ENCODE data around the gene RALB. TPM values are rescaled to one million over a fixed set of nuclear protein-coding genes. Genes with fewer than 3 reads are reported as not detected.

Gene RALB
- total and polyA plus RNA-seq, 2 of the 4 experiments (the other 2 are of a cell fraction), result 53.6 to 54.7 TPM

GRCh38 chr2:120341977-120342376 is 89.3 kb downstream of the RALB start:
- Histone ChIP-seq H3K14ac (replicated peaks; ENCODE audit: low read depth, low read length) (no peak overlapping the region), H3K27ac (ENCODE audit: insufficient read depth, low read length) (no peak overlapping the region), H2AK5ac (ENCODE audit: low read depth, low read length) (no peak overlapping the region), H2BK5ac (ENCODE audit: low read depth, low read length, poor library complexity, severe bottlenecking) (no peak overlapping the region), H3K9ac (ENCODE audit: low read depth, low read length) (no peak overlapping the region), H3K9me3 (ENCODE audit: control insufficient read depth, insufficient read depth, low read length) (no peaks in the 10 kb centered on the region), H4K5ac (ENCODE audit: low read depth, low read length) (no peak overlapping the region), H4K8ac (ENCODE audit: low read depth in 2 of 2, low read length in 2 of 2) (no peak overlapping the region), H2BK120ac (ENCODE audit: low read depth, low read length) (no peak overlapping the region), H3K18ac (ENCODE audit: low read depth, low read length) (no peak overlapping the region), H3K79me1 (ENCODE audit: low read depth in 1 of 2, low read length in 2 of 2) (no peaks in the 10 kb centered on the region), H3K4me3 (ENCODE audit: insufficient read depth, low read depth, low read length) (no peak overlapping the region), H2AK9ac (replicated peaks; ENCODE audit: low read depth, low read length, poor library complexity) (no peak overlapping the region), H3K36me3 (ENCODE audit: control insufficient read depth, insufficient read depth, low read length) (no peaks in the 10 kb centered on the region), H3K4ac (ENCODE audit: low read depth, low read length) (no peak overlapping the region), H3K4me2 (ENCODE audit: low read depth, low read length) (no peak overlapping the region), H3K9me1 (ENCODE audit: insufficient read depth, low read length) (no peaks in the 10 kb centered on the region), H2AFZ (replicated peaks; ENCODE audit: low read length, poor library complexity) (no peak overlapping the region), H3K56ac (ENCODE audit: extremely low read depth, insufficient read depth, low read length) (no peak overlapping the region), H3K23ac (ENCODE audit: low read depth, low read length) (no peak overlapping the region), H3K4me1 (ENCODE audit: control insufficient read depth, insufficient read depth, low read length) (peaks cover 5% of the 10 kb centered on the region; the same call in 1 of the 2 replicates), H2BK15ac (ENCODE audit: low read depth, low read length) (no peak overlapping the region), H2BK20ac (ENCODE audit: low read depth, low read length) (no peak overlapping the region), H3K27me3 (ENCODE audit: control insufficient read depth, insufficient read depth, low read length) (peaks cover 87% of the 10 kb centered on the region), H4K91ac (ENCODE audit: insufficient read depth, low read depth, low read length) (no peak overlapping the region), H4K20me1 (ENCODE audit: insufficient read depth, low read length) (peaks cover 6% of the 10 kb centered on the region; the same call in 1 of the 2 replicates)
- dilution Hi-C loops (cut with HindIII; ENCODE audit: low sequenced_read_pairs, unreplicated experiment), result no loop called here
- POLR2A ChIA-PET (ENCODE audit: unreplicated experiment), result no interaction called here
- BruUV-seq (replicated peaks), result no TSS peak
- no peak for TF ChIP-seq MAFK (IDR thresholded peaks at IDR 0.05; ENCODE audit: low read depth, low read length)
- TF ChIP-seq CEBPB (IDR thresholded peaks at IDR 0.05; ENCODE audit: low read depth, low read length), result no peak
- no peak for TF ChIP-seq FOS (IDR thresholded peaks at IDR 0.05; ENCODE audit: low read depth, low read length)
- no peak for TF ChIP-seq MXI1 (IDR thresholded peaks at IDR 0.05; ENCODE audit: borderline replicate concordance, low read depth, low read length)
- no peak for TF ChIP-seq NFE2L2 (IDR thresholded peaks at IDR 0.05; ENCODE audit: low read depth, low read length)
- TF ChIP-seq CHD1 (IDR thresholded peaks at IDR 0.05; ENCODE audit: low read depth, low read length), result no peak
- TF ChIP-seq RCOR1 (IDR thresholded peaks at IDR 0.05; ENCODE audit: insufficient replicate concordance, low read length), result no peak
- TF ChIP-seq RAD21 (IDR thresholded peaks at IDR 0.05; ENCODE audit: low read length), result no peak
- no peak for ATAC-seq (ENCODE audit: low read depth)
- in situ Hi-C loops (cut with MboI; ENCODE audit: low sequenced_read_pairs), result loop anchor here (5.0 to 25.0 kb wide), 3 partner anchors 335 to 733 kb away; no protein-coding TSS in a partner anchor
- intact Hi-C loops (cut with micrococcal nuclease), result no loop called here
- CTCF ChIA-PET, result interaction anchor here (3.2 kb wide), 1 partner anchor 339 kb away, joined by 34 read pairs; no protein-coding TSS in a partner anchor
- DNase-seq, result no peak
- 42% methylated on average over 2 of the region's 7 CpGs; no CpG with 5 or more reads in 1 of the 2 experiments for WGBS, 2 experiments (ENCODE audit: extremely low coverage in 2 of 2, insufficient read length in 1 of 2)
